K562 (cell line): ENCODE measurements around the gene RPTOR. TPM values are rescaled to one million over a fixed set of nuclear protein-coding genes. Genes with fewer than 3 reads are reported as not detected.

Experiments
- ATAC-seq: fragments of 200-7000 bp; cut with Tn5 transposase; 3 replicates; pipeline ENCODE4 v1.9.1; 2020; ENCODE audit warnings: moderate library complexity
- BruUV-seq: library from RNA; stranded (reverse); fragments of 400-500 nt; replicated peaks from 2 replicates; lab custom pipeline; 2021; lab: Mats Ljungman, UMichigan
- CTCF ChIA-PET: fragments of 300-600 bp; formaldehyde crosslinking; extraction: SDS; loops from one replicate; lab custom pipeline; 2021; ENCODE audit warnings: low intra/inter-chr PET ratio; lab: Yijun Ruan, JAX
- POLR2A ChIA-PET: fragments of 300-600, 350-650 bp; sonication (Branson Sonifier 250); formaldehyde crosslinking; extraction: SDS; loops from one replicate; lab custom pipeline; 2021; ENCODE audit warnings: antibody characterized with exemption, inconsistent platforms; lab: Yijun Ruan, JAX
- DNase-seq, 4 experiments: peaks; one replicate each; pipeline versions ENCODE4 v3.0.0 to v3.0.0-alpha.2; 2011 to 2018; ENCODE audit warnings: low spot score in 3 of 4, mixed read lengths in 3 of 4; ENCODE audit errors: extremely low read depth in 1 of 4
- FAIRE-seq: peaks from 2 replicates; lab custom pipeline; 2011; peaks lifted over from hg19 to GRCh38; lab: Jason Lieb, UNC
- H2AFZ ChIP-seq: 2 replicates; pipeline ENCODE4 v1.6.0; 2011; ENCODE audit warnings: low read depth, low read length, control low read depth, inconsistent platforms
- H3K27ac ChIP-seq: fragments of 200-600 bp; 3 replicates; pipeline ENCODE4 v1.8.0; 2011; ENCODE audit warnings: low read depth, mild to moderate bottlenecking, control low read depth, inconsistent platforms, low read length, moderate library complexity, mixed read lengths; ENCODE audit errors: extremely low read depth
- H3K27me3 ChIP-seq, 2 experiments: fragments of 300-600 bp in 1 of 2; 2 replicates in 1 of 2; 3 replicates in 1 of 2; pipeline versions ENCODE4 v1.6.0 to v1.8.0; 2011; ENCODE audit warnings: inconsistent platforms in 2 of 2, low read length in 2 of 2, mild to moderate bottlenecking in 1 of 2, mixed read lengths in 1 of 2, moderate library complexity in 1 of 2; ENCODE audit not compliant: control insufficient read depth in 2 of 2, insufficient read depth in 2 of 2
- H3K36me3 ChIP-seq: fragments of 300-600 bp; 3 replicates; pipeline ENCODE4 v1.8.0; 2011; ENCODE audit warnings: mild to moderate bottlenecking, low read length, inconsistent platforms; ENCODE audit not compliant: control insufficient read depth, insufficient read depth
- H3K4me1 ChIP-seq, 2 experiments: fragments of 200-600 bp in 1 of 2; replicated peaks in 1 of 2; 2 replicates in 1 of 2; 3 replicates in 1 of 2; pipeline versions ENCODE4 v1.5.1 to v1.8.0; 2011; ENCODE audit warnings: inconsistent platforms in 2 of 2, low read length in 2 of 2, mild to moderate bottlenecking in 1 of 2, mixed read lengths in 1 of 2, moderate library complexity in 1 of 2; ENCODE audit not compliant: control insufficient read depth in 2 of 2, insufficient read depth in 2 of 2
- H3K4me2 ChIP-seq: 2 replicates; pipeline ENCODE4 v1.6.1; 2011; ENCODE audit warnings: low read length, control low read depth, inconsistent platforms, mixed read lengths; ENCODE audit not compliant: insufficient read depth
- H3K4me3 ChIP-seq: fragments of 200-600 bp; sonication (generic), shearing (Covaris generic); 2 replicates; pipeline ENCODE4 v1.5.1; 2016; ENCODE audit warnings: control low read depth, inconsistent platforms
- H3K79me2 ChIP-seq: fragments of 200-600 bp; 3 replicates; pipeline ENCODE4 v1.8.0; 2011; ENCODE audit warnings: low read length, inconsistent platforms; ENCODE audit not compliant: control insufficient read depth, insufficient read depth
- H3K9ac ChIP-seq, 2 experiments: 2 replicates each; pipeline versions ENCODE4 v1.6.0 to v1.6.1; 2011; ENCODE audit warnings: low read depth in 2 of 2, low read length in 2 of 2, control low read depth in 1 of 2, inconsistent platforms in 1 of 2, mild to moderate bottlenecking in 1 of 2, mixed read lengths in 1 of 2; ENCODE audit not compliant: insufficient read depth in 1 of 2
- H3K9me1 ChIP-seq: one replicate; pipeline ENCODE4 v1.6.0; 2011; ENCODE audit warnings: inconsistent platforms, mild to moderate bottlenecking, low read length, moderate library complexity; ENCODE audit not compliant: control insufficient read depth, insufficient read depth
- H3K9me3 ChIP-seq: replicated peaks from 2 replicates; pipeline ENCODE4 v1.5.1; 2011; ENCODE audit warnings: low read depth, low read length, inconsistent platforms; ENCODE audit not compliant: control insufficient read depth, insufficient read depth
- H4K20me1 ChIP-seq: replicated peaks from 2 replicates; pipeline ENCODE4 v1.6.1; 2011; ENCODE audit warnings: low read length, inconsistent platforms, mixed read lengths; ENCODE audit not compliant: control insufficient read depth, insufficient read depth
- CLOCK ChIP-seq: fragments of 250-450 bp; sonication (Bioruptor Pico); IDR thresholded peaks from 2 replicates; pipeline ENCODE4 v1.4.0; 2020; ENCODE audit warnings: mild to moderate bottlenecking, moderate library complexity, borderline replicate concordance
- GATAD2A ChIP-seq: fragments of 450-650 bp; IDR thresholded peaks from 2 replicates; pipeline ENCODE4 v1.6.1; 2017
- GTF2E2 ChIP-seq: fragments of 200-800 bp; sonication (Bioruptor generic); IDR thresholded peaks from 2 replicates; pipeline ENCODE4 v1.6.1; 2016; ENCODE audit warnings: missing genetic modification characterization, missing compliant biosample characterization
- KDM5B ChIP-seq: fragments of 200-600 bp; sonication (generic); IDR thresholded peaks from 2 replicates; pipeline ENCODE4 v1.6.1; 2012; ENCODE audit warnings: low read depth, mild to moderate bottlenecking, moderate library complexity, low read length, control low read depth, inconsistent platforms; ENCODE audit not compliant: insufficient replicate concordance
- MED1 ChIP-seq: sonication (generic); formaldehyde crosslinking; IDR thresholded peaks from 2 replicates; pipeline ENCODE4 v1.8.1; 2023; ENCODE audit warnings: missing genetic modification reagents, borderline replicate concordance
- NR3C1 ChIP-seq: sonication (generic); formaldehyde crosslinking; IDR thresholded peaks from 2 replicates; pipeline ENCODE4 v1.8.1; 2022; ENCODE audit warnings: missing genetic modification reagents
- RAD21 ChIP-seq, 2 experiments: fragments of 250-450 bp in 1 of 2; fragments of 450-650 bp in 1 of 2; sonication (Bioruptor Pico) in 1 of 2; formaldehyde crosslinking in 1 of 2; IDR thresholded peaks in 1 of 2; conservative IDR thresholded peaks in 1 of 2; 2 replicates each; pipeline versions ENCODE4 v1.4.0 to v1.8.0; 2020 to 2022; ENCODE audit warnings: mild to moderate bottlenecking in 2 of 2, moderate library complexity in 1 of 2
- RBM25 ChIP-seq: fragments of 200-400 bp; formaldehyde crosslinking; IDR thresholded peaks from 2 replicates; pipeline ENCODE4 v1.6.1; 2018; ENCODE audit warnings: low read length, low read depth, moderate library complexity; ENCODE audit not compliant: severe bottlenecking
- ZNF354B ChIP-seq: fragments of 250-450 bp; sonication (Bioruptor Pico); IDR thresholded peaks from 2 replicates; pipeline ENCODE4 v1.4.0; 2020
- ZNF507 ChIP-seq: conservative IDR thresholded peaks from 2 replicates; pipeline ENCODE4 v1.6.1; 2017; ENCODE audit warnings: missing genetic modification characterization, missing compliant biosample characterization
- ZNF668 ChIP-seq: fragments of 250-450 bp; sonication (Bioruptor Pico); IDR thresholded peaks from 2 replicates; pipeline ENCODE4 v1.8.0; 2022; ENCODE audit warnings: mild to moderate bottlenecking, inconsistent platforms
- WGBS: fragments of 100-300 bp; shearing (Covaris generic); methylation state at CpG from one replicate; pipeline ENCODE4 v1.1.6; 2016; ENCODE audit warnings: low coverage, mixed read lengths; ENCODE audit not compliant: insufficient coverage; ENCODE audit errors: missing lambda C conversion rate; 5-methylcytosine and 5-hydroxymethylcytosine counted together
- in situ Hi-C: fragments of 300-500 bp; cut with MboI; formaldehyde crosslinking; loops from 4 replicates; pipeline ENCODE4 v1.15.0; 2018; ENCODE audit warnings: inconsistent platforms, mixed read lengths
- intact Hi-C: fragments of 100-400 bp; cut with micrococcal nuclease; formaldehyde crosslinking; loops from 2 replicates; pipeline ENCODE4 v1.14.2; 2022
- polyA plus RNA-seq, 8 experiments: library from polyadenylated mRNA; depleted of rRNA in 4 of 8; stranded (reverse) in 5 of 8; unstranded in 3 of 8; fragments of >200 nt; fragmentation: Nextera tagmentation in 2 of 8; fragmentation: Illumina TruSeq in 1 of 8; extraction: Ambion mirVana in 2 of 8; extraction: Trizol in 1 of 8; gene quantifications; 2 replicates each; pipeline versions ENCODE4 v1.2.1 to v1.2.3, GENCODE V29; 2011 to 2014; ENCODE audit warnings: inconsistent platforms in 1 of 8, missing spikeins in 1 of 8
- total RNA-seq, 7 experiments: library from RNA; depleted of rRNA in 6 of 7; stranded (reverse); fragments of >200 nt in 6 of 7; fragmentation: Illumina TruSeq in 2 of 7; extraction: Trizol in 2 of 7; gene quantifications; 2 replicates each; pipeline versions ENCODE4 v1.2.1 to v1.2.3, GENCODE V29; 2011 to 2021; ENCODE audit warnings: low replicate concordance in 1 of 7
- TF ChIP-seq, protein P1 (sequence below): fragments of 450-650 bp; IDR thresholded peaks from 2 replicates; pipeline ENCODE4 v1.6.1; 2016

The RPTOR gene
- total and polyA plus RNA-seq, 9 of the 15 experiments (the other 6 are each of a cell fraction or from before 2014, with no cell fraction given) = 0.24 to 54.1 (median 10.2) TPM

- ChIA-PET POLR2A (no interaction called here), CTCF (no interaction called here)
- ATAC-seq = no peak
- Histone ChIP-seq H3K9ac (no peak overlapping the region), H4K20me1 (no peaks in the 10 kb centered on the region; the same call in 1 of the 2 replicates), H3K27me3 (no peaks in the 10 kb centered on the region), H3K4me1 (peaks cover 6 to 14% of the 10 kb centered on the region in 2 experiments; a peak in 2 of 5 replicates), H2AFZ (no peak overlapping the region), H3K27ac (no peak overlapping the region), H3K9me1 (no peaks in the 10 kb centered on the region), H3K9me3 (no peaks in the 10 kb centered on the region), H3K4me2 (no peak overlapping the region), H3K36me3 (no peaks in the 10 kb centered on the region), H3K79me2 (peaks cover 55% of the 10 kb centered on the region), H3K4me3 (no peak overlapping the region)
- 94% methylated on average over 1 of the region's 1 CpG for WGBS
- DNase-seq = no peak
- BruUV-seq = no TSS peak
- FAIRE-seq = no peak
- in situ Hi-C loops (no loop called here), intact Hi-C loops (no loop called here)
- TF ChIP-seq ZNF354B (CRISPR knock-in tag) = peak; percentile 92
- TF ChIP-seq ZNF507 (tag) = peak; percentile 99
- no peak for TF ChIP-seq ZNF668 (CRISPR knock-in tag)
- TF ChIP-seq RBM25 = peak; percentile 11
- no peak for TF ChIP-seq MED1
Measured at GRCh38 chr17:80657561-80657960, 112.9 kb downstream of the RPTOR start.

DNA sequence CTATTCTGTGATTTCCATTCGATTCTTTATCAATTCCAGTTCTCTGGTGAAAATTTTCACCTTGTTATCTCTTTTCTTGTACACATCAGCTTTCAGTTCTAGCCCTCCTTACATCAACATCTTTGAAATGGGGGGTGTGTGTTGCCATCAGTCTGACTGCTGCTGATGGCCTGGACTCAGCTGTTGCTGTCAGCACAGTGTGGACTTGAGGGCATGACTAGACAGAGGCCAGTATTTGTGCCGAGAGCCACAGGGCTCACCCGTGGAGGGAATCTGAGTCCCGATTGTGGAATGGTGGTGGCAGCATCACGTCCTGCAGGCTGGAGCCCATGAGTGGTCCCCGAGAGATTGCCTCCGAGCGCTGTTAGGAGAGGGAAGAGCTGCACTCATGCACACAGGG lies 114.2 kb downstream of the RPTOR start:
- no peak for DNase-seq
- Histone ChIP-seq H3K9me3 (no peaks in the 10 kb centered on the region), H4K20me1 (peaks cover 4% of the 10 kb centered on the region), H3K36me3 (no peaks in the 10 kb centered on the region), H3K9me1 (no peaks in the 10 kb centered on the region), H2AFZ (no peak overlapping the region), H3K4me1 (peaks cover 10 to 14% of the 10 kb centered on the region in 2 experiments; a peak in 3 of 5 replicates), H3K4me2 (no peak overlapping the region), H3K27ac (no peak overlapping the region), H3K27me3 (no peaks in the 10 kb centered on the region), H3K9ac (no peak overlapping the region), H3K4me3 (no peak overlapping the region), H3K79me2 (peaks cover 60% of the 10 kb centered on the region)
- ATAC-seq = no peak
- BruUV-seq = no TSS peak
- in situ Hi-C loops = no loop called here
- POLR2A ChIA-PET = interaction anchor here (0.6 kb wide), 1 partner anchor 11 kb away, joined by 3 read pairs; no protein-coding TSS in a partner anchor
- CTCF ChIA-PET = no interaction called here
- no peak for FAIRE-seq
- intact Hi-C loops = no loop called here
- WGBS = 88% methylated on average over 8 of the region's 8 CpGs
- no peak for TF ChIP-seq KDM5B
- TF ChIP-seq, protein P1, sequence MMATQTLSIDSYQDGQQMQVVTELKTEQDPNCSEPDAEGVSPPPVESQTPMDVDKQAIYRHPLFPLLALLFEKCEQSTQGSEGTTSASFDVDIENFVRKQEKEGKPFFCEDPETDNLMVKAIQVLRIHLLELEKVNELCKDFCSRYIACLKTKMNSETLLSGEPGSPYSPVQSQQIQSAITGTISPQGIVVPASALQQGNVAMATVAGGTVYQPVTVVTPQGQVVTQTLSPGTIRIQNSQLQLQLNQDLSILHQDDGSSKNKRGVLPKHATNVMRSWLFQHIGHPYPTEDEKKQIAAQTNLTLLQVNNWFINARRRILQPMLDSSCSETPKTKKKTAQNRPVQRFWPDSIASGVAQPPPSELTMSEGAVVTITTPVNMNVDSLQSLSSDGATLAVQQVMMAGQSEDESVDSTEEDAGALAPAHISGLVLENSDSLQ = no peak
- TF ChIP-seq CLOCK (CRISPR knock-in tag) = no peak
- no peak for TF ChIP-seq GATAD2A
- no peak for TF ChIP-seq RAD21 (CRISPR knock-in tag; conservative IDR thresholded peaks at IDR 0.05 in 1 of 2, IDR thresholded peaks at IDR 0.05 in 1 of 2)
- TF ChIP-seq GTF2E2 = no peak
- no peak for TF ChIP-seq NR3C1 (CRISPR knock-in tag)
